C4-2B (cell line): ENCODE results near the gene BAIAP2L2.
"Not testable (repeated sequence)": the region's sequence is repeated elsewhere in the genome, so short reads cannot be mapped to it uniquely, and the experiment has no call there.

Source experiments
- H3K27ac ChIP-seq: fragments of 450-650 bp; 2 replicates; pipeline ENCODE4 v1.5.1; 2017
- CTCF ChIP-seq: fragments of 450-650 bp; conservative IDR thresholded peaks from 2 replicates; pipeline ENCODE4 v1.5.1; 2017; ENCODE audit warnings: mild to moderate bottlenecking
- ZFX ChIP-seq: fragments of 450-650 bp; IDR thresholded peaks from 2 replicates; pipeline ENCODE4 v1.6.1; 2017

BAIAP2L2 gene

DNA sequence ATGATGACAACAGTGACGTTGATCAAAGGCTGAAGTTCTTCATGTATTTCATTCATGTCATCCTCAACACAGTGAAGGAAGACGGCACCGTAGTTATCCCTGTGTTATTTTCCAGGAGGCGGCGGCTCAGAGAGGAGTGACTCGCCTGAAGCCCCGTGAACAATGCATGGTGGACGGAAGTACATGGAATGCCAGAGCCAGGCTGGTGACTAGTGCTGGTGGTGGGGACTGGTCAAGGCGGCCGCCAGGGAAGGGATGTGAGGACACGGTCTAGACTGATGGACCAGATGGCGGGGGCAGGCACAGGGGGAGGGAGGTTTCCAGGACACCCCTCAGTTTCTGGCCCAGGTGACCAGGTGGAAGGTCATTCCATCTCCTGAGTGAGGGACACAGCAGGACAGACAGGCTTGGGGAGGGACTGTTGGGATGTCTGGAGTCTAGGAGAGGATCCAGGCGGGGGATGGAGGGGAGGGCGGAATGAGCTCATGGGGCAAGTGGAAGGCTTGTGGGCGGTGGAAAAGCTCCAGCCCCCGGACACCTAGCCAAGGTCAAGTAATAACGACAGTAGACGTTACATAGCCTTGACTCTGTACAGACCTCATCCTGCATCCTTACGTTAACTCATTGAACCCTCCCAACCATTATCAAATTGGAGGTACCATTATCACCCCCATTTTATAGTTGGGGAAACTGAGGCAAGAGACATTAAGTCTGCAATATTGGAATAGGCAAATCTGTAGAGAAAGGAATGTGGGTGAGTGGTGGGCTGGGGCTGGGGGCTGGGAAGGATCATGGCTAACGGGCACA is 69.3 kb downstream of the BAIAP2L2 start:
- H3K27ac ChIP-seq, result no peak overlapping the region
- no peak for TF ChIP-seq ZFX
- TF ChIP-seq CTCF, result no peak

GRCh38 chr22:38038890-38039812 is 71.3 kb downstream of the BAIAP2L2 start:
- no peak for TF ChIP-seq CTCF
- no peak for TF ChIP-seq ZFX
- H3K27ac ChIP-seq, result no peak overlapping the region

GRCh38 chr22:38038426-38038825 is 72.1 kb downstream of the BAIAP2L2 start:
- no peak for TF ChIP-seq ZFX
- no peak for TF ChIP-seq CTCF
- H3K27ac ChIP-seq, result no peak overlapping the region

- not testable (repeated sequence) for H3K27ac ChIP-seq
Measured at GRCh38 chr22:38037367-38038150, 72.9 kb downstream of the BAIAP2L2 start.

GRCh38 chr22:38036392-38037062 is 74.0 kb downstream of the BAIAP2L2 start:
- TF ChIP-seq CTCF (no peak), ZFX (no peak)
- H3K27ac ChIP-seq, result no peak overlapping the region

GRCh38 chr22:38035530-38035885 is 75.0 kb downstream of the BAIAP2L2 start:
- TF ChIP-seq ZFX, result no peak
- TF ChIP-seq CTCF, result no peak
- H3K27ac ChIP-seq, result no peak overlapping the region
